ENCODE results near the gene DEPDC1. TPM values are rescaled to one million over a fixed set of nuclear protein-coding genes. Genes with fewer than 3 reads are reported as not detected.

The DEPDC1 gene
- total RNA-seq, 1 donor from 2014 or later = 30.3 TPM

DNA sequence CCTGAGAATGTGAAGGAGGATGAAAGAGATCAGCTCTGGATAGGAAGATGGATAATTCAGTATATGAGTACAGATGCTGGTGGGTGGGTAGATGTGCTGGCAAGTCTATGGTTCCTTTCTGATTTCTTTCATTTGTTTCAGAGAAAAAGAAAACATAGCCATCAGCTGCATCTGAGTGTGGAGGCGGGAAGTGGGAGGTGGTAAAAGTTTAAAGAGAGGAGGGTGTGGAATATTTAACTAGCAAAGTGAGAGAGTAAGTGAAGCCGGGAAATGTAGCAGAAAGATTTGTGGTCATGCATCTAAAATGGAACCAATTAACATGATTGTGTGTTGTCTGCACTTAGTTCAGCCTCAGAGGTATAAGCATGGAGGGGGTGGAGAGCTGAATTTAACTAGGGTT lies 63.5 kb downstream of the DEPDC1 start:
- Mint-ChIP-seq H3K4me1 (peaks cover 2% of the 10 kb centered on the region), H3K27me3 (ENCODE audit: low read depth) (peaks cover under 1% of the 10 kb centered on the region), H3K4me3 (no peak overlapping the region), H3K9me3 (no peaks in the 10 kb centered on the region), H3K27ac (ENCODE audit: unreplicated experiment) (no peak overlapping the region), H3K36me3 (ENCODE audit: low read depth) (no peaks in the 10 kb centered on the region)
- TF ChIP-seq, protein P1, sequence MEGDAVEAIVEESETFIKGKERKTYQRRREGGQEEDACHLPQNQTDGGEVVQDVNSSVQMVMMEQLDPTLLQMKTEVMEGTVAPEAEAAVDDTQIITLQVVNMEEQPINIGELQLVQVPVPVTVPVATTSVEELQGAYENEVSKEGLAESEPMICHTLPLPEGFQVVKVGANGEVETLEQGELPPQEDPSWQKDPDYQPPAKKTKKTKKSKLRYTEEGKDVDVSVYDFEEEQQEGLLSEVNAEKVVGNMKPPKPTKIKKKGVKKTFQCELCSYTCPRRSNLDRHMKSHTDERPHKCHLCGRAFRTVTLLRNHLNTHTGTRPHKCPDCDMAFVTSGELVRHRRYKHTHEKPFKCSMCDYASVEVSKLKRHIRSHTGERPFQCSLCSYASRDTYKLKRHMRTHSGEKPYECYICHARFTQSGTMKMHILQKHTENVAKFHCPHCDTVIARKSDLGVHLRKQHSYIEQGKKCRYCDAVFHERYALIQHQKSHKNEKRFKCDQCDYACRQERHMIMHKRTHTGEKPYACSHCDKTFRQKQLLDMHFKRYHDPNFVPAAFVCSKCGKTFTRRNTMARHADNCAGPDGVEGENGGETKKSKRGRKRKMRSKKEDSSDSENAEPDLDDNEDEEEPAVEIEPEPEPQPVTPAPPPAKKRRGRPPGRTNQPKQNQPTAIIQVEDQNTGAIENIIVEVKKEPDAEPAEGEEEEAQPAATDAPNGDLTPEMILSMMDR (conservative IDR thresholded peaks at IDR 0.05) = no peak
- no peak for DNase-seq (ENCODE audit: low read depth, low spot score)

DNA sequence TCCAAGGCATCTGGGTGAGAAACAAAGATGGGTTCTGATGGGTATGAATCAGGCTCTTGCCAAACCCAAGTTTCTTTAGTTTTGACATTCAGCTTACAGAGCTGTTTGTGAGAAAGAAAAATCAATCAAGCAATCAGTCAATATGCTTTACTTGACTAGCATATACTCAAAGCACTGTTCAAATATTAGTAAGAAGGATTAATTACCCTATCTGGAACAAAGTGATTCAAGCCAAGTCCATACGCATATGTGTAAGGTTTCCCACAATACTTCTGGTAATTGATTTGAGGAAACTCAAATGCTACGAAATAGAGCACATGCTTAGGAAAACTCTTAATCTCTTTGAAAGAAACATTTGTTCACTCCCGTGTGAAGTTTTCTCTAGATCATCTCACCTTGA lies 65.8 kb downstream of the DEPDC1 start:
- Mint-ChIP-seq H3K4me3 (no peak overlapping the region), H3K9me3 (no peaks in the 10 kb centered on the region), H3K4me1 (no peaks in the 10 kb centered on the region), H3K27ac (ENCODE audit: unreplicated experiment) (no peak overlapping the region), H3K36me3 (ENCODE audit: low read depth) (no peaks in the 10 kb centered on the region), H3K27me3 (ENCODE audit: low read depth) (no peaks in the 10 kb centered on the region)
- TF ChIP-seq, protein P1 (conservative IDR thresholded peaks at IDR 0.05) = no peak
- no peak for DNase-seq (ENCODE audit: low read depth, low spot score)

DNA sequence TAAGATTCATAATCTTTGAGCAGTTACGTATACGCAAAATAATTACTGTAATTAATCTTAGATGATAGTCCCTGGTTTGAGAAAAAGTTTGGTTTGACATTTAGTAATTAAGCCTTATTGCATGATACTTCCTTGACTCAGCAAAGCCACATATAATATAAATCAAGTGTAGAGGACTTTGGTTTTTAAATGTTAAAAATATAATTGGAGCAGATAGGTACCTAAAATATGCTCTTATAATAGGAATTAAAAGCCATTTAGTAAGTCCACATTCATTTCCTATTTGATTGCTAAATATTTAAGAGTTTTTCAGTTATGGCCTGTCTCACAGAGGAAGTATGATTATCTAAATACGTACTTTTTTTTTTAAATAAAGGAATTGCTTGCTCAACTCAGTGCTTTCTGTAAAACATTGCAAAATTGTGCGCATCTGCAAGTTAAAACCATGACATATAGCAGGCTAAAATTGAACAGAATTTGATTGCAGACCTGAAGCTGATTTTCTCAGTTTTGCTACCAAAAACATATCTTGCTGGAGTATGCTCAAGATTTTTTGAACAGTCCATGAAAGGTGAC lies 67.6 kb downstream of the DEPDC1 start:
- no peak overlapping the region for H3K4me3 Mint-ChIP-seq
- DNase-seq (ENCODE audit: low read depth, low spot score) = no peak

DNA sequence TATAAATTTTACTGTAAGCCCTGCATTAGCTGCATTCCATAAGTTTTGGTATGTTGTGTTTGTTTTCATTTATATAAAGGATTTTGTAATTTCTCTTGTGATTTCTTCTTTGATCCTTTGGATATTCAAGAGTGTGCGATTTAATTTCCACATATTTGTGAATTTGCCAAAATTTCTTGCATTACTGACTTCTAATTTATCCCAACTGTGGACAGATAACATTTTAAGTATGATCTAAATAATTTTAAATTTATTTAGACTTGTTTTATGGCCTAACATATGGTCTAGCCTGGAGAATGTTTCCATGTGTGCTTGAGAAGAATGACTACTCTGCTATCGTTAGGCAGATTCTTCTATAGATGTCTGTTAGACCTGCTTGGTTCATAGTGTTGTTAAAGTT lies 70.3 kb downstream of the DEPDC1 start:
- H3K4me3 Mint-ChIP-seq = no peak overlapping the region
- H3K36me3 Mint-ChIP-seq (ENCODE audit: low read depth) = no peaks in the 10 kb centered on the region
- no peaks in the 10 kb centered on the region for H3K27me3 Mint-ChIP-seq (ENCODE audit: low read depth)
- H3K4me1 Mint-ChIP-seq = no peaks in the 10 kb centered on the region
- no peak overlapping the region for H3K27ac Mint-ChIP-seq (ENCODE audit: unreplicated experiment)
- TF ChIP-seq, protein P1 (conservative IDR thresholded peaks at IDR 0.05) = no peak
- no peak for DNase-seq (ENCODE audit: low read depth, low spot score)
- H3K9me3 Mint-ChIP-seq = no peaks in the 10 kb centered on the region

More for the DNA sequence above, 67.6 kb downstream of the DEPDC1 start:
- TF ChIP-seq, protein P1 (conservative IDR thresholded peaks at IDR 0.05) = no peak
- H3K27ac Mint-ChIP-seq (ENCODE audit: unreplicated experiment) = no peak overlapping the region
- H3K9me3 Mint-ChIP-seq = no peaks in the 10 kb centered on the region
- no peaks in the 10 kb centered on the region for H3K27me3 Mint-ChIP-seq (ENCODE audit: low read depth)
- H3K36me3 Mint-ChIP-seq (ENCODE audit: low read depth) = no peaks in the 10 kb centered on the region
- no peaks in the 10 kb centered on the region for H3K4me1 Mint-ChIP-seq

Other genes starting within 250 kb of the DEPDC1 start
- not detected in 2 replicates for gene RPE65, start 47.1 kb downstream of the DEPDC1 start, total RNA-seq

Measured in neural crest cell (in vitro differentiated cells).